ENCODE measurements around the gene TSACC. TPM values are rescaled to one million over a fixed set of nuclear protein-coding genes. Genes with fewer than 3 reads are reported as not detected.
"Not testable (repeated sequence)": the region's sequence is repeated elsewhere in the genome, so short reads cannot be mapped to it uniquely, and the experiment has no call there.

Gene TSACC
- total and polyA plus RNA-seq, 8 donors: 0.56 TPM; not detected in 7

- Histone ChIP-seq H3K4me1 (no peaks in the 10 kb centered on the region), H3K27me3 (no peaks in the 10 kb centered on the region), H3K4me3 (no peak overlapping the region), H3K27ac (no peak overlapping the region), H3K36me3 (no peaks in the 10 kb centered on the region), H3K9me3 (no peaks in the 10 kb centered on the region)
- DNase-seq: no peak
- TF ChIP-seq CTCF (IDR thresholded peaks at IDR 0.05): no peak
- intact Hi-C loops (cut with DNase I): no loop called here
- ATAC-seq: no peak
- FAIRE-seq: no peak
- 54 to 63% methylated on average over 3 of the region's 3 CpGs for WGBS, 2 donors
Measured at GRCh38 chr1:156344409-156344808, 6.1 kb downstream of the TSACC start.

- 85 to 91% methylated on average over 2 of the region's 2 CpGs for WGBS, 2 donors
- H3K27me3 ChIP-seq; H3K36me3 ChIP-seq; H3K4me1 ChIP-seq; H3K27ac ChIP-seq; H3K9me3 ChIP-seq; intact Hi-C loops (cut with DNase I); H3K4me3 ChIP-seq; DNase-seq; FAIRE-seq; ATAC-seq: not testable (repeated sequence)
Measured at GRCh38 chr1:156346035-156346434, 7.7 kb downstream of the TSACC start.

GRCh38 chr1:156346636-156347035 lies 8.3 kb downstream of the TSACC start:
- no peak overlapping the region for H3K27ac ChIP-seq
- H3K9me3 ChIP-seq: no peaks in the 10 kb centered on the region
- H3K4me3 ChIP-seq: no peak overlapping the region
- H3K36me3 ChIP-seq: no peaks in the 10 kb centered on the region
- WGBS, 2 donors: 64 to 70% methylated on average over 2 of the region's 2 CpGs
- no peak for DNase-seq
- FAIRE-seq: no peak
- H3K4me1 ChIP-seq: no peaks in the 10 kb centered on the region
- ATAC-seq: no peak
- TF ChIP-seq CTCF (IDR thresholded peaks at IDR 0.05): no peak
- intact Hi-C loops (cut with DNase I): no loop called here
- no peaks in the 10 kb centered on the region for H3K27me3 ChIP-seq

- Histone ChIP-seq H3K36me3 (no peaks in the 10 kb centered on the region), H3K27ac (no peak overlapping the region), H3K4me3 (no peak overlapping the region), H3K9me3 (no peaks in the 10 kb centered on the region), H3K4me1 (no peaks in the 10 kb centered on the region), H3K27me3 (no peaks in the 10 kb centered on the region)
- ATAC-seq (no peak), DNase-seq (no peak), FAIRE-seq (no peak)
- TF ChIP-seq CTCF (IDR thresholded peaks at IDR 0.05): no peak
- WGBS, 2 donors: 77 to 79% methylated on average over 4 of the region's 4 CpGs
- intact Hi-C loops (cut with DNase I): no loop called here
Measured at GRCh38 chr1:156347331-156347730, 9.0 kb downstream of the TSACC start.

- FAIRE-seq; ATAC-seq; H3K4me1 ChIP-seq; H3K36me3 ChIP-seq; intact Hi-C loops (cut with DNase I); H3K27ac ChIP-seq; H3K4me3 ChIP-seq; H3K9me3 ChIP-seq; H3K27me3 ChIP-seq; DNase-seq: not testable (repeated sequence)
- WGBS, 2 donors: 86 to 90% methylated on average over 13 of the region's 13 CpGs
Measured at GRCh38 chr1:156352481-156352880, 14.2 kb downstream of the TSACC start.

GRCh38 chr1:156356262-156356874 lies 18.0 kb downstream of the TSACC start:
- H3K36me3 ChIP-seq: no peaks in the 10 kb centered on the region
- FAIRE-seq: no peak
- TF ChIP-seq CTCF (IDR thresholded peaks at IDR 0.05): no peak
- DNase-seq: no peak
- H3K4me3 ChIP-seq: no peak overlapping the region
- no peak overlapping the region for H3K27ac ChIP-seq
- no peaks in the 10 kb centered on the region for H3K4me1 ChIP-seq
- H3K9me3 ChIP-seq: no peaks in the 10 kb centered on the region
- ATAC-seq: peak in 1 of 4 donors; percentile 6
- intact Hi-C loops (cut with DNase I): no loop called here
- WGBS, 2 donors: 24 to 30% methylated on average over 6 of the region's 6 CpGs
- H3K27me3 ChIP-seq: no peaks in the 10 kb centered on the region

All from pancreas (tissue), 10 donors.